Esophagus squamous epithelium (tissue), 4 donors: ENCODE measurements around the gene TSPAN31.

Source experiments
- CTCF ChIP-seq, 6 experiments: fragments of 450-650 bp in 4 of 6; fragments of 200-600 bp in 2 of 6; sonication (generic) in 2 of 6; IDR thresholded peaks; one replicate each; pipeline ENCODE4 v1.5.1; 2016 to 2019; ENCODE audit warnings: antibody characterized with exemption in 6 of 6, mild to moderate bottlenecking in 4 of 6, moderate library complexity in 4 of 6
- POLR2A ChIP-seq, 4 donors: fragments of 450-650 bp; IDR thresholded peaks; one replicate each; pipeline ENCODE4 v1.6.1; 2017; ENCODE audit warnings: antibody characterized with exemption in 4 of 4, mild to moderate bottlenecking in 4 of 4, moderate library complexity in 3 of 4

GRCh38 chr12:57724003-57724935 lies 20.6 kb upstream of the TSPAN31 start:
- no peak for TF ChIP-seq POLR2A (IDR thresholded peaks at IDR 0.05)
- no peak for TF ChIP-seq CTCF (IDR thresholded peaks at IDR 0.05)
